MV-4-11 (cell line): ENCODE data around the gene IL12RB2.

Experiments
- DNase-seq: peaks from one replicate; lab custom pipeline; 2025; lab: John Stamatoyannopoulos, UW

IL12RB2 gene, protein sequence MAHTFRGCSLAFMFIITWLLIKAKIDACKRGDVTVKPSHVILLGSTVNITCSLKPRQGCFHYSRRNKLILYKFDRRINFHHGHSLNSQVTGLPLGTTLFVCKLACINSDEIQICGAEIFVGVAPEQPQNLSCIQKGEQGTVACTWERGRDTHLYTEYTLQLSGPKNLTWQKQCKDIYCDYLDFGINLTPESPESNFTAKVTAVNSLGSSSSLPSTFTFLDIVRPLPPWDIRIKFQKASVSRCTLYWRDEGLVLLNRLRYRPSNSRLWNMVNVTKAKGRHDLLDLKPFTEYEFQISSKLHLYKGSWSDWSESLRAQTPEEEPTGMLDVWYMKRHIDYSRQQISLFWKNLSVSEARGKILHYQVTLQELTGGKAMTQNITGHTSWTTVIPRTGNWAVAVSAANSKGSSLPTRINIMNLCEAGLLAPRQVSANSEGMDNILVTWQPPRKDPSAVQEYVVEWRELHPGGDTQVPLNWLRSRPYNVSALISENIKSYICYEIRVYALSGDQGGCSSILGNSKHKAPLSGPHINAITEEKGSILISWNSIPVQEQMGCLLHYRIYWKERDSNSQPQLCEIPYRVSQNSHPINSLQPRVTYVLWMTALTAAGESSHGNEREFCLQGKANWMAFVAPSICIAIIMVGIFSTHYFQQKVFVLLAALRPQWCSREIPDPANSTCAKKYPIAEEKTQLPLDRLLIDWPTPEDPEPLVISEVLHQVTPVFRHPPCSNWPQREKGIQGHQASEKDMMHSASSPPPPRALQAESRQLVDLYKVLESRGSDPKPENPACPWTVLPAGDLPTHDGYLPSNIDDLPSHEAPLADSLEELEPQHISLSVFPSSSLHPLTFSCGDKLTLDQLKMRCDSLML

GRCh38 chr1:67307251-67308060 is at the start of gene IL12RB2:
Gene IL12RB2, plus strand, starts transcription at chr1:67307873. Its CDS starts 12,496 bp downstream, at chr1:67320369.
- DNase-seq, result no peak

DNA sequence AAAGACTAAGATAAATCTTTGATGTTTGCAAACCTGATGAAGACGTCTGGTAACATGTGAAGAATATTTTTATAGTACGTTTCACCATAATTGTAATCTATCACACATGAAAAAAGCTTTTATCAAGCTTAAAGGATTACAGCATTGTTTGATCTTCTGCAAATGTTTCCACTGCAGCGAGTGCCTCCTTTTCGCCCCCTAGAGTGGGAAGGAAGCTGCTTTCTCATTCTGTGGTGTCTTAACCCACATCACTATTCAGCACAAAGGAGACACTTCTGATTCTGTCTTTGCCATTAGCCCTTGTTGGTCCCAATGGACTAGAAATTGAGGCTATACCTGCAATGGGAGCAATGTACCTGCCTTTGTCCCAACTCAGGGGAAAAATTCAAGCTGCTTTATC is 46.0 kb upstream of the IL12RB2 start:
- DNase-seq, result no peak

- DNase-seq, result no peak
These were observed 44.9 kb upstream of the IL12RB2 start for GRCh38 chr1:67262735-67263134.

DNA sequence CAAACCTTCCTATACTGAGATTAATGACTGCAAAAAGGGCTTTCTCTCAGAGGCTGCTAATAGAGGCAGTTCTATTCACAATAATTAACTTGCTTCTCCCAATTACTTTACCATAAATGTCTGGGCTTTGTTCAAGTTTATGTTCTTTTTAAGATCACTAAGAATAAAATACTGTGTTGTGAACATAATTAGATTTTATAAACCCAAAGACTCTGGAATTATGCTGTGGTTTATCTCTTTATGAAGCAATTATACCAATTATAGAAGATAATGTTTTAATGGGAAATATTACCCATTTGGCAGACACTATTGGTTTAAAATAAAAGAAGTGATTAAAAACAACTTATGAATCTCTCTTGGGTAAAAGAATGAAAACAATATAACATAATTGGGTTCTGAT is 43.5 kb upstream of the IL12RB2 start:
- no peak for DNase-seq

- DNase-seq, result no peak
These were observed 42.8 kb upstream of the IL12RB2 start for GRCh38 chr1:67264899-67265298.

DNA sequence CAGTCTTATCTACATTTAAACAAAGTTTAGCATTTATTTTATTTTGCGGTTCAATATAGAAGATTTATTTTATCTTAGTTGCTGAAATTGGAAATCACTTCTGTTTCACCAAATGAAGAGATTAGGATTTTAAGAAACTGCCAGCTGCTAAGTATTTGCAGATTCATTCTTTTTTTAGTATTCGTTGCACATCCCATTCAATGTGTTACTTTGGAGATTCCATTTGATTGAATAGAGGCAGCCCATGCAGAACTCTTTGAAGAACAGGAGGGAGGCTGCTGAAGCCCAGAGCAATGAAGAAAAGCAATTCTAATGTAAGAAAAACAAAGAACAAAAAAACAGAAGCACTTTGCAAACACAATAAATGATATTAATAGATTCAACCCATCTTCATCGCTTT is 38.6 kb upstream of the IL12RB2 start:
- no peak for DNase-seq

GRCh38 chr1:67270541-67270940 is 37.1 kb upstream of the IL12RB2 start:
- DNase-seq, result no peak

DNA sequence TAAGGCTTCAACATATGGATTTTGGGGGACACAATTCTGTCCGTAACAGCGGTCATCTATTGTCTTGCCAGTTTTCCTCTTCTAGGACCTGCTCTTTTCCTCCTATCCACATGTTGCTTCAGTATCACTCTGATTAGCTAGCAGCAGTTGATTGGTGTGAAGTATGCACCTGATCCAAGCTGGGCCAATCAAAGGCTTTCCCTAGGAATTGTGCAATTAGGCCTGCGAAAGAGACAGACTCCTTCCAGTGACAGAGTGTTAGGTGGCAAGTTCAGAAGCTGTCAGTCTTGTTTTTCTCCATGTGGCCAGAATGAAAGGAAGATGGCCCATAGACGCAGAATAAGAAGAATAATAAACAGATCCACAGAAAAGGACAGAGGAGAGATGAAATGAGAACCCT is 34.1 kb upstream of the IL12RB2 start:
- DNase-seq, result no peak

GRCh38 chr1:67274623-67275325 is 32.9 kb upstream of the IL12RB2 start:
- no peak for DNase-seq

- no peak for DNase-seq
These were observed 27.0 kb upstream of the IL12RB2 start for GRCh38 chr1:67280696-67281095.

- DNase-seq, result no peak
These were observed 26.4 kb upstream of the IL12RB2 start for GRCh38 chr1:67281244-67281643.

- no peak for DNase-seq
These were observed 21.7 kb upstream of the IL12RB2 start for GRCh38 chr1:67285780-67286488.

GRCh38 chr1:67290236-67290635 is 17.4 kb upstream of the IL12RB2 start:
- DNase-seq, result no peak

- DNase-seq, result no peak
These were observed 12.6 kb upstream of the IL12RB2 start for GRCh38 chr1:67294836-67295617.

DNA sequence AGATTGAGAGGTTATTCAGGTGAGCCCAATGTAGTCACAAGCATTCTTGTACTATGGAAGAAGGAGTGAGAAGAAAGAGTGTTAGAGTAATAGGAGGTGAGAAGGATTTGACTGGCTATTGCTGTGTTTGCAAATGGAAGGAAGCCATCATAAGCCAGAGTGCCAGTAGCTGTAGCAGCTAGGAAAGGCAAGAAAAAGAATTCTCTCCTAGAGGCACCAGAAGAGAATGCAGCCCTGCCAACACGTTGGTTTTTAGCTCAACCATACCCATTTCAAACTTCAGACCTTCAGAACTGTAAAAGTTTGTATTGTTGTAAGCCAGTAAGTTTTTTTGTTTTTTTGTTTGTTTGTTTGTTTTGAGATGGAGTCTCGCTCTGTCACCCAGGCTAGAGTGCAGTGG is 8.9 kb upstream of the IL12RB2 start:
- DNase-seq, result no peak

DNA sequence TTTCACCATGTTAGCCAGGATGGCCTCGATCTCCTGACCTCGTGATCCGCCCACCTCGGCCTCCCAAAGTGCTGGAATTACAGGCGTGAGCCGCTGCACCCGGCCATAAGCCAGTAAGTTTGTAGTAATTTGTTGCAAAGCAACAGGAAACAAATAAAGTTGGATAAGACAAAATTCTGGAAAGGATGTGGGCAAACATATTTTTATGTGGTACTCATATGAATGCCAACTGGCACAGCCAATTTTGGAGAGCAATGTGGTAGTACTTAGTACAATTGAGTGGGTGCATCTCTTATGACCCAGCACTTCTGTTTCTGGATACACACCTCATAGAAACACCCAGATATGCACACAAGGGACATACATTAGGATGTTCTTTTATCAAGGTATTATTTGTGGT is 8.4 kb upstream of the IL12RB2 start:
- no peak for DNase-seq

DNA sequence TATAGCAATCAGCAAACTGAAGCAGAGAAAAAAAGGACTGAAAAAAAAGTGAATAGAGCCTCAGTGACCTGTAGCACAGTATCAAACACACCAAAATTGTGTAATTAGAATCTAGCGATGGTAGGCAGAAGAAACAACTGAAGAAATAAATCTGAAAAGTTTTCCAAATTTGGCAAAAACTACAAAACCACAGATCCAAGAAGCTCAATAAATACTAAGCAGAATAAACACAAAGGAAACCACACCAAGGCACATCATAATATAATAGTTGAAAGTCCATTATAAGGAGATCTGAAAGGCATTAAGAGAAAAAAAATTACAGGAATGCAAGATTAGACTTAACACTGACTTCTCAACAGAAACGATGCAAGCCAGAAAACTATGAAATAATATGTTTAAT is 7.1 kb upstream of the IL12RB2 start:
- no peak for DNase-seq

DNA sequence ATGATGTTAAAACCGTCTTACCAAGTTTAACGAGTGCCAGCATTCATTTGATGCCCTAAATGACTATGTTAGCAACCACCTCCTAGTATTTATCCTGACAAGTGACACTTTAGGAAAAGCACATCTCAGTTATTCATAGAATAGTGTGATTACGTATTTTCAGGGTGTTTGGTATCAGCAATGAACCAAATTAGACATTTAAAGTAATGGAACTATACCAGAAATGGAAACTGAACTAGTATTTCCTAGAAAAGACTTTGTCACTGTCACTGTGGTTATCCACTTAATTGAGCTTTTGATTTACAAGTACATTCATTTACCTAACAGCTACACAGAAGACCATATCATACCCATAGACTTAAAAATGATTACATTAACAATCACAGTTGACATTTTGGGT is 3.6 kb upstream of the IL12RB2 start:
- DNase-seq, result no peak

- DNase-seq, result no peak
These were observed 1.1 kb upstream of the IL12RB2 start for GRCh38 chr1:67306547-67306946.

- DNase-seq, result no peak
These were observed 463 bp downstream of the IL12RB2 start for GRCh38 chr1:67308136-67308535.
